GM21717 (cell line): ENCODE results near the gene NLRP12.
"Not testable (repeated sequence)": the region's sequence is repeated elsewhere in the genome, so short reads cannot be mapped to it uniquely, and the experiment has no call there.

ENCODE experiments used
- ATAC-seq: cut with Tn5 transposase; IDR thresholded peaks from one replicate; pipeline ENCODE4 v1.9.1; 2021; ENCODE audit warnings: mild to moderate bottlenecking, moderate library complexity; ENCODE audit not compliant: unreplicated experiment

Gene NLRP12

DNA sequence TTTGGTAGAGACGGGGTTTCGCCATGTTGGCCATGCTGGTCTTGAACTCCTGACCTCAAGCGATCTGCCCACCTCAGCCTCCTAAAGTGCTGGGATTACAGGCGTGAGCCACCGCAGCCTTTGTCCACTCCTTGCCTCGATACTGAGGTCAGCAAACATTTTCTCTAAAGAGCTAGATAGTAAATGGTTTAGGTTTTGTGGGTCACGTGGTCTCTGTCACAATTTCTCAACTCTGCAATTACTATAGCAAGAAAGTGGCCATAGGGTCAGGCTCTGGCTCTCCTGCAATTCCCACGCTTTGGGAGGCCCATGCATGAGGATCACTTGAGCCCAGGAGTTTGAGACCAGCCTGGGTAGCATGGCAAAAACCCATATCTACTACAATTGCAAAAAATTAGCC lies 42.8 kb downstream of the NLRP12 start:
- not testable (repeated sequence) for ATAC-seq

DNA sequence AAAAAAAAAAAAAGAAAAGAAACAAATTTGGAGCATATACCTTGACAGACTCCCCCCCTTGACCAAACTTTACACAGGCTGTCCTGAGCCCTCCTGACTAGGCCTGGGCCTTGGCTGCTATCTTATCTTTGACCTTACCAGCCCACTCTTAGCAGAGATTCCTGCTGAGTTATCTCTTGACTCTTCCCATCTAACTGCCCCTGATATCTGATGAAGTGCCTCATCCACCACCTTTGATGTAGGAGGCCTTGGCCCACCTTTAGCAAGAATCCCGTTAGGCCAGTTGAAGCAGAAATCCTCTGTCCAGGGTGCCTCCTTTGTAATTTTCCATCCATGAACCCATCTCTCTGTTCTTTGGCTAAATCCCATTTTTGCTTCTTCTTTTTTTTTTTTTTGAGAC lies 43.6 kb downstream of the NLRP12 start:
- no peak for ATAC-seq

DNA sequence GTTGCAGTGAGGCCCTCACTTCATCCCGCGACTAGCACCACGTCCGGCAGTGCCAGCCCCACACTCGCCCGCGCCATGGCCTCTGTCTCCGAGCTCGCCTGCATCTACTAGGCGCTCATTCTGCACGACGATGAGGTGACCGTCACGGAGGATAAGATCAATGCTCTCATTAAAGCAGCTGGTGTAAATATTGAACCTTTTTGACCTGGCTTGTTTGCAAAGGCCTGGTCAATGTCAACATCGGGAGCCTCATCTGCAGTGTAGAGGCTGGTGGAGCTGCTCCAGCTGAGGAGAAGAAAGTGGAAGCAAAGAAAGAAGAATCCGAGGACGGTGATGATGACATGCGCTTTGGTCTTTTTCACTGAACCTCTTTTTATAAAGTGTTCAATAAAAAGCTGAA lies 48.6 kb downstream of the NLRP12 start:
- ATAC-seq: no peak

DNA sequence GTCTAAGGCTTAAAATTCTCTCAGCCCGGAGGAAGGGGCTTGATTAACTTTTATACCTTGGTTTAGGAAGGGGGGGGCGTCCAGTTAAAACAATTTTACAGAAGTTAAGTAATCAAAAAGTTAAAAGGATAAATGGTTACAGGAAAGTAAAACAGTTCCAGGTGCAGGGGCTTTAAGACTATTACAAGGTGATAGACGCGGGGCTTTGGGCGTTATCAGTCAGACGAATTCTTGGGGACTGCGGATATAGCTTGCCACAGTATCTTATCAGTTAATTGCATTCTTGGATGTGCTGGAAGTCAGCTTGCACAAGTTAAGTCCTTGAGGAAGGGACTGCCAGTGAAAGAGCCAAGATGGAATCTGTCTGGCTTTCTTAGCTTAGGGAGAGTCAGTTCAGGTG lies 49.6 kb downstream of the NLRP12 start:
- not testable (repeated sequence) for ATAC-seq

DNA sequence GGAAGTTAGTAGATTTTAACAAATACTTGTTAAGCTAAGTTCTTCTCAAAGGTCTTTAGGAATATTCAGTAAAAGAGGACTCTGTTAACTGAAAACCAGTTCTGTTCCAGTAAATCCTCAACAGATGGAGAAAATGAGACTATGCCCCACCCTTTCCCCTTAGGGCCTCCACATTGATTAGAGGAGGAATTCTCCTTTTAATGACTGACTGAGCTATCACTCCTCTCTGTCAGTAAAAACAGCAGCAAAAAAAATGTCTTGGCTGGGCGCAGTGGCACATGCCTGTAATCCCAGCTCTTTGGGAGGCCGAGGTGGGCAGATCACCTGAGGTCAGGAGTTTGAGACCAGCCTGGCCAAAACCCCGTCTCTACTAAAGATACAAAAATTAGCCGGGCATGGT lies 50.1 kb downstream of the NLRP12 start:
- ATAC-seq: no peak

DNA sequence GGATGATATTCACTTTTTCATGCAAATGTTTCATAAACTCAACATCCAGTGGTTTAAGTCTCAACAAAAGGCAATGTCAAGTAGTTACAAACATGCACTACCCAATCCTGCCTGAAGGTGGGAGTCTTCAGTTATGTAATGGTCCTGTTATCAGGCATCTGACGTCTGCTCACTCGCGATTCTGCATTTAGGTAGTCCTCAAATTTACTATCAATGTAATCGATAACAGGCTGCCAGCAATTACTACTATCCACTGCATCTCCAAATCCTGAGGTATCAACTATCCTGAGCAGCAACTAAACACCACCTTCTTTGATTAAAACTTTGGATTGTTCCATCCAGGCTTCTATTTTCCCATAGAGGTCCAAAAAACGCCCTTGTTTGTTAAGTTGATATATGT lies 51.2 kb downstream of the NLRP12 start:
- no peak for ATAC-seq

DNA sequence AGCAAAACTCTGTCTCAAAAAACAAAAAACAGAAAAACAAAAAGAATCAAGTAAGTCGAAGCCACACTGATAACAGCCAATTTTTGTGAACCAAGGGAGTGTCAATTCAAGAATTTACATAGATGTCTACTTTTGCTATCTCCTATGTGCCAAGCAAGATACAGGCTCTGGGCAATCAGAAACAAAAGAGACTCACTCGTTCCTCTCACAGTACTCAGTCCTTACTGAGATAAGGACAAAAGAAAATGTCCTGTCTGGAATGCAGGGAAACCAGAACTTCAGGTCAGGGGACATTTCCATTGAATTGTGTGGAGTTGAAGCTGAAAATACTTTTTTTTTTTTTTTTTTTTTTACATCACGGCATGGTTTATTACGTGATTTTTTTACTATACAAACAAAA lies 53.0 kb downstream of the NLRP12 start:
- ATAC-seq: no peak

DNA sequence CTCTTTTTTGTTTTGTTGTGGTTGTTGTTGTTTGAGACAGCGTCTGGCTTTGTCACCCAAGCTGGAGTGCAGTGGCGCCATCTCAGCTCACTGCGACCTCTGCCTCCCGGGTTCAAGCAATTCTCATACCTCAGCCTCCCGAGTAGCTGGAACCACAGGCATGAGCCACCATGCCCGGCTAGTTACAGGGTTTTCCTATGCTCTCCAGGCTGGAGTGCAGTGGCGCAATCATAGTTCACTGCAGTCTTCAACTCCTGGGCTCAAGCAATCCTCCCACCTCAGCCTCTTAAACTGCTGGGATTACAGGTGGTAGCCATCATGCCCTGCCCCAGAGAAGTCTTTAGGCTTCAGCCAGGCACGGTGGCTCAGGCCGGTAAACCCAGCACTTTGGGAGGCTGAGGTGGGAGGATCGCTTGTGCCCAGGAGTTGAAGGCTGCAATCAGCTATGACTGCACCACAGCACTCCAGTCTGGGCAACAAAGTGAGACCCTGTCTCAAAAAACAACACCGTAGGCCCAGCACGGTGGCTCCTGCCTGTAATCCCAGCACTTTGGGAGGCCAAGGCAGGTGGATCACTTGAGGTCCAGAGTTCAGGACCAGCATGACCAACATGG lies 54.3 kb downstream of the NLRP12 start:
- not testable (repeated sequence) for ATAC-seq

DNA sequence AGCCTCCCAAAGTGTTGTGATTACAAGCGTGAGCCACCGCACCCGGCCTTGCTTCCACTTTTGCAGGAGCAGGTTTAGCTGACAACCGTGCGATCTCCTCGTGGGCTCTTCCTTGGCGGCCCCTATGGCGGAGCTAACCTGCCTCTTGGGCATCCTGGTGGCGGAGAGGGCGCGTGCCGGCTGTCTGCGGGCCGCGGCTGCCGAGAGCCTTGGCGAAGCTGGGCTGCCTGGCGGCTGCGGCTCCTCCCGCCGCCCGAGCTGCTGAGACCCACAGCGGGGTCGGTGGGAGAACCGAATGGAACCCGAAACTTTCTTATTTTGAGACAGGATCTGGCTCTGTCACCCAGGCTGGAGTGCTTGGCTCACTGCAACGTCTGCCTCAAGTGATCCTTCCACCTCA lies 55.7 kb downstream of the NLRP12 start:
- ATAC-seq: no peak

DNA sequence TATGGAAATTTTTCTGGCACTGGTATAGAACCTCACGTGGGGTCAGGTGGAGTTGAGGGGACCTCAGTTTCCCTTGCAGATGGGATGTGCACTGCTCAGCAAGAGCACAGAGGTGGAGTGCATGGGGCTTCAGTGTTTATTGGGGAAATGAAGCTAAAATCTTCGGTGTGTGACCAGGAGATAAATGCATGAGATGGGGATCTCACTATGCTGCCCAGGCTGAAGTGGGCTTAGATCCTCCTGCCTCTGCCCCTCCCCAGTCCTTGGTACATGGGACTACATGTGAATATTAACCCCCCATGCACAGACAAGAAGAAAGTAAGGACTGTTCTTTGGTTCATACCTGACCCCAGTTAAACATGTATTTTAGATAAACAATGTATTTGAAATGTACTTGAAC lies 65.1 kb downstream of the NLRP12 start:
- not testable (repeated sequence) for ATAC-seq
